Measurements from ENCODE around the gene CYB5R2.

The CYB5R2 gene

GRCh38 chr11:7672960-7673723 lies at the start of gene CYB5R2:
TSS of gene CYB5R2 (minus strand) at chr11:7673500. CDS start at chr11:7672825, 675 bp downstream.
- DNase-seq (ENCODE audit: low read depth), result no peak

GRCh38 chr11:7714786-7715185 lies 41.5 kb upstream of the CYB5R2 start:
- DNase-seq (ENCODE audit: low read depth), result no peak

DNA sequence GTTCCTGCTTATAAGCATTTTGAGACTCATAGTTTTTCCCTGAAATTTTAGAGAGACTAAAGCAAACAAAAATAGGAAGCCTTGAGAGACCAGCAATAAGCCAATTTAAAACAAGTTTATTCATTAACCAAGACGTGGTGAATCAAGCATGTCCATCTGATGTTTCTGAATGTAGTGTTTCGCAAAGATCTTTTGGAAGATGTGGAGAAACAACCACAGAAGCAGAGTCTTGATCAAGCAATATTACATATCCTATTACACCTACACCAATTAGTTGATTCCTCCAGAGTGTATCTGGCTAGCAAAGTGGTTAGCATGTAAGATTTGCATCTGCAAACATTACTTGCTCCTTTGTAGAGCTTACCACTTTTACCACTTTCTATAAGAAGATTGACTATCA lies 33.1 kb upstream of the CYB5R2 start, which contains the start of gene OVCH2:
Gene OVCH2 (minus strand): TSS at position 101 of the 400 bp plus-strand sequence. CDS start 83 bp downstream, at position 18.
- DNase-seq (ENCODE audit: low read depth), result no peak

DNA sequence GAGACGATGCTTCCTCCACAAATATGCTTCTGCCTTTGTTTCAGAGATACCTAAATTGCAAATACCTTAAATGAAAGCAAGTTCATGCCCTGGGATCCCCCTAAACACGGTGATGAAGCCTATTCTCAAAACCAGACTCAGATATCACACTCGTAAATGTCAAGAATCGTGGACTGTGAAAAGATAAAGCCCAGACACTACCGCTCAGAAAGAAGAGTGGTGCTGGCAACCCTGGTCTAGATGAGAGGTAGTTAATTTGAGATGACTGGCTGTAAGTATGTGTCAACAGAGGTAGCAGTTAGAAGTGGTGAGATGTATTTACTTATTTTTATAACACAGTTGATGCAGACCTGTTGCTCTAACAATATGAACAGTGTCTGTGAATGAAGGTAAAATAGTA lies 30.4 kb upstream of the CYB5R2 start:
- DNase-seq (ENCODE audit: low read depth), result no peak

- no peak for DNase-seq (ENCODE audit: low read depth)
Observed at GRCh38 chr11:7696424-7696823, 23.1 kb upstream of the CYB5R2 start.

DNA sequence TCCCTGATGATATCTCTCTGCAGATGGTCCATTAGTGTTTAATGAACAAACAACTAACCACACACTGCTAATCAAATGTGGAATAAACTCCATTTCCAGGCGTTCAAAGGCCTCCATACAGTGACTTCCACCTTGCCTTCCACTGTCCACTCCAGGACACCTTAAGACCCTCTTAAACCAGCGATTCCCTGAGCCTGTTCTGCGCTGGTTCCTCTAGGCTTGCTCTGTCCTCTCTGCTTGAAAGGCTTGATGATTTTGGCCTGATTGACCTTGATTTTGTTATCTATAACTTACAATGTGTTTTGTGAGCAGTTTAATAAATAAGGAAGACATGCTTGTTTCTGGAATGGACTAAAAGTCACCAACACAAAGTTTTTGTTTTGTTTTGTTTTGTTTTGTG lies 20.9 kb upstream of the CYB5R2 start:
- DNase-seq (ENCODE audit: low read depth), result no peak

GRCh38 chr11:7692426-7692825 lies 19.1 kb upstream of the CYB5R2 start:
- DNase-seq (ENCODE audit: low read depth), result no peak

GRCh38 chr11:7691759-7692350 lies 18.6 kb upstream of the CYB5R2 start:
- DNase-seq (ENCODE audit: low read depth), result no peak

- no peak for DNase-seq (ENCODE audit: low read depth)
Observed at GRCh38 chr11:7690648-7691047, 17.3 kb upstream of the CYB5R2 start.

DNA sequence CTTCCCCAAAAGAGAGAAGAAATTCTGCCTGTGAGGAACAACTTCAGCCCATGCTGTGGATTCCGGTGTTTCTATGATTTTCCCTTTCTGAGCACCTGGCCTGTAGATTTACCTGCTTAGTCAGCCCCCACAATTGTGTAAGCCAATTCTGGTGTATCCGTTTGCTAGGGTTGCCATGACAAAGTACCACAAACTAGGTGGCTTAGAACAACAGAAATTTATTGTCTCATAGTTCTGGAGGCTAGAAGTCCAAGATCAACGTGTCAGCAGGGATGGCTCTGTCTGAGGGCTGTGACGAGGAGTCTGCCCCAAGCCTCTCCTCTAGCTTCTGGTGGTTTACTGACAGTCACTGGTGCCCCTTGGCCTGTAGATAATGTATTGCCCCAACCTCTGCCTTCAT lies 15.9 kb upstream of the CYB5R2 start:
- DNase-seq (ENCODE audit: low read depth), result no peak

DNA sequence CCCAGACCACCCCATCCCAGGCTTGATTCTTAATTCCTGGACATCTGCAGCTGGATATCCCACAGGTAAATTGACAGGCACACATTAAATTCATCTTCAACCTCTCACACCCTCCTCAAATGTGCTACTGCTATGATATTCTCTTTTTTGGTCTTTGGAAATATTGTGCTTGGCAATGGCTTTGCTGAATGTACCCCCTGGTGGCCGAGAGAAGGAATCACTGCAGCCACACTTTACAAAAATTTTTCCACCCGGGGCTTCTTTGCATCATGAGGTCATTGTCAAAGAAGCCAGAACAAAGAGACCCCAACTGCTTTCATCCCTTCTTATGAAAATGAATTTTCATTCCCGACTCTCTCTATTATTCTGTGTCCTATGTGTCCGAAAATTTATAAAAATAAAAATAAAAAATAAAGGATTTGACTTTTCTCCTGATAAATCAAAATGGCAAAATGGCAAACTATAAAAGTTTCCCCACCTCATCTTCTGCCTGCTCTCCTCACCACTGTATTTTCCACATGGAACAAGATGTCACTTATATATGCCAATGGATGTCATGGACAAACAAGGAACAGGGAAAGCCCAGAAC lies 15.0 kb upstream of the CYB5R2 start:
- no peak for DNase-seq (ENCODE audit: low read depth)

DNA sequence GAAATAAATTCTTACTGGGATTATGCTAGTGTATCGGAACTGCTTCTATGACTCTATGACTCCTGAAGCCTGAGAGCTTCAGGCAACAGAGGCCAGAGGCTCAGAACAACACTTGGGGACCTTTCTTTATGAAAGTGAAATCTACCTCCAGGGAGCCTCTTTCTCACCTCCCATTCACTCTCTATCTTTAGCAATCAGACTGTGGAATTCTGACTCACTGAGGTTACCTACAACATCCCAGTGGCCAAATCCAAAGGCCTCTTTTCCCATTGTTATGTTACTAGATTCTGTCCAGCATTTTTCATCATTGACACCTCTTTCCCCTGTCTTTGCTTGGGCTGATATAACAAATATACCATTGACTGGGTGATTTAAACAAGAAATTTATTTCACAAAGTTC lies 14.1 kb upstream of the CYB5R2 start:
- no peak for DNase-seq (ENCODE audit: low read depth)

DNA sequence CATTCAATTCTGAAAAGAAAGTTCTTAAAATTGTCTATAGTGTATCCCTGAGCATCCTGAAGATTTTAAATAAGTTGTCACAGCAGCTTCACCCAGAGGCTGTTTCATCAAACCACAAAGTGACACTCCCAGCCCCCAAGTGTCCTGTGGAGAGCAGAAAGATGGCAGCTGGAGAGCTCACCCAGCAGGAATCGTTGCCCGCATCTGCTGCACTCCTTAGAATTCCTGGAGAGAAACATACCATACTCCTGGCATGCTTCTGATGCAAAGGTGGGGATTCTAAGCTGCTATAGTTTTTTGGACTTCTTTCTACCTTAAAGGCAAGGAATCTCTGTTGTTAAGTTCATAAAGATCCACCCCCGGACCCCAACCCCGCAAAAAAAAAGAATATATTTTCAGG lies 13.5 kb upstream of the CYB5R2 start:
- DNase-seq (ENCODE audit: low read depth), result no peak

- DNase-seq (ENCODE audit: low read depth), result no peak
Observed at GRCh38 chr11:7683571-7683970, 10.3 kb upstream of the CYB5R2 start.

- no peak for DNase-seq (ENCODE audit: low read depth)
Observed at GRCh38 chr11:7677796-7678201, 4.5 kb upstream of the CYB5R2 start.

DNA sequence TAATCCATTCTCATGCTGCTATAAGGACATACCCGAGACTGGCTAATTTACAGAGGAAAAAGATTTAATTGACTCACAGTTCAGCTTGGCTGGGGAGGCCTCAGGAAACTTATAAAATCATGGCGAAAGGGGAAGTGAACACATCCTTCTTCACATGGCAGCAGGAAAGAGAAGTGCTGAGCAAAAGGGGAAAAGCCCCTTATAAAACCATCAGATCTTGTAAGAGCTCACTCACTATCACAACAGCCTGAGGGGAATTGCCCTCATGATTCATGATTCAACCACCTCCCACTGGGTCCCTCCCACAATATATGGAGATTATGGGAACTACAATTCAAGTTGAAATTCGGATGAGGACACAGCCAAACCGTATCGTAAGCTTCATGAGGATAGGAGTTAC lies 3.8 kb upstream of the CYB5R2 start:
- no peak for DNase-seq (ENCODE audit: low read depth)

GRCh38 chr11:7675631-7676030 lies 2.3 kb upstream of the CYB5R2 start:
- no peak for DNase-seq (ENCODE audit: low read depth)

- no peak for DNase-seq (ENCODE audit: low read depth)
Observed at GRCh38 chr11:7673724-7674434, 579 bp upstream of the CYB5R2 start.

DNA sequence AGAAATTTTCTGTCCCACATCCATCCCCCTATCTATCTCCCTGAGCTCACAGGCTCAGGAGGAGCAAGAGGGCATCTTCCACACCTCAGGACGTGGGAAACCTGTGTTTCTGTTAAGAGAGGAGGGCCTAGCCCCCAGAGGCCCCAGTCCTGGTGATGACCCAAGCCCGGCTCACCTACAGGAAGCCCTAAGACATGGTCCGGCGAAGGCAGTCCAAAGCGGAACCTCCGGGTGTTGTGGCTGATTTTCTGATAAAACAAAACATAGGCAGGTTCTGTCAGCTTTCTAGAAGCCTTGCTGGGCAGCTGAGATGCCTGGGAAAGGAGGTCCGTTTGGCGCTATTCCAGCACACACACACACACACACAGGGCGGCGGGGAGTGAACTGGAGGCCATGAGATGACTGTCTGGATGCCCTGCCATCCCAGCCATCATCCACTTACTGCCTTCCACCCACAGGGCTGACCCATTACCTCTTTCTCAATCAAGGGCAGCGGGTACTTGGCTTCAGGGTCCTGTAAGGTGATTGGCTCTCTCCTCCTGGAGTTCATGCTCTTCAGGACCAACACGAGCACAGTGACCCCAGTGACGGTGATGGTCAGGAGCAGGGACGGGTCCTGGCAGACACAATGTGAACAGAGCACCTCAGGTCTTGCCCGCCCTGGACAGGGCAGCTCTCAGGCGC lies 882 bp downstream of the CYB5R2 start:
- DNase-seq (ENCODE audit: low read depth), result no peak

- DNase-seq (ENCODE audit: low read depth), result no peak
Observed at GRCh38 chr11:7671347-7672215, 1.7 kb downstream of the CYB5R2 start.

- no peak for DNase-seq (ENCODE audit: low read depth)
Observed at GRCh38 chr11:7670641-7671040, 2.7 kb downstream of the CYB5R2 start.

All from non-pigmented ciliary epithelial cell (primary cell).